Fibroblast of the aortic adventitia (primary cell): ENCODE results near the gene SERTAD3. TPM values are rescaled to one million over a fixed set of nuclear protein-coding genes. Genes with fewer than 3 reads are reported as not detected.
"Not testable (repeated sequence)": the region's sequence is repeated elsewhere in the genome, so short reads cannot be mapped to it uniquely, and the experiment has no call there.

Source experiments
- DNase-seq: peaks from one replicate; pipeline ENCODE4 v3.0.0-alpha.2; 2010; ENCODE audit warnings: low read depth
- H3K4me3 ChIP-seq: 2 replicates; pipeline ENCODE4 v1.5.1; 2011; ENCODE audit warnings: low read depth, mild to moderate bottlenecking, control low read depth, low read length, moderate library complexity
- CTCF ChIP-seq: IDR thresholded peaks from 2 replicates; pipeline ENCODE4 v1.5.1; 2011; ENCODE audit warnings: mild to moderate bottlenecking, low read length, control low read depth, inconsistent platforms; ENCODE audit not compliant: insufficient read depth
- total RNA-seq: library from RNA; depleted of rRNA; stranded (reverse); fragments of >200 nt; gene quantifications from 2 replicates; pipeline ENCODE4 v1.2.3, GENCODE V29; 2012; ENCODE audit warnings: low replicate concordance

Gene SERTAD3
- total RNA-seq, 1 donor: 24.4 TPM

DNA sequence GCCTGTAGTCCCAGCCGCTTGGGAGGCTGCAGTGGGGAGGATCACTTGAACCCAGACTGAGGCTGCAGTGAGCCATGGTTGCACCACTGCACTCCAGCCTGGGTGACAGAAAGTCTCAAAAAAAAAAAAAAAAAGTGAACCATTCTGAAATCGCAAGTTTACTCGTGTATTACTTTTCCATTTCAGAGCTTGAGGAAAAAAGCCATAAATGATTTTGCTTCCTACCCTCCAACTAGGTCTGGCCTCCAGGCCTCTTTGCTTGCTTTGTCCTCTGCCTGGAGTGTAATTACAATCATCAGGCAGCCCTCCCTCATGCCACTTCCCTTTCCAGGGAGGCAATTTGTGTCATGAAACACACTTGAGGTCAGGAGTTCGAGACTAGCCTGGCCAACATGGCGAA is 12.9 kb upstream of the SERTAD3 start:
- H3K4me3 ChIP-seq: no peak overlapping the region
- no peak for TF ChIP-seq CTCF
- DNase-seq: no peak

- not testable (repeated sequence) for H3K4me3 ChIP-seq, DNase-seq
These were observed 9.8 kb upstream of the SERTAD3 start for GRCh38 chr19:40453943-40454342.

DNA sequence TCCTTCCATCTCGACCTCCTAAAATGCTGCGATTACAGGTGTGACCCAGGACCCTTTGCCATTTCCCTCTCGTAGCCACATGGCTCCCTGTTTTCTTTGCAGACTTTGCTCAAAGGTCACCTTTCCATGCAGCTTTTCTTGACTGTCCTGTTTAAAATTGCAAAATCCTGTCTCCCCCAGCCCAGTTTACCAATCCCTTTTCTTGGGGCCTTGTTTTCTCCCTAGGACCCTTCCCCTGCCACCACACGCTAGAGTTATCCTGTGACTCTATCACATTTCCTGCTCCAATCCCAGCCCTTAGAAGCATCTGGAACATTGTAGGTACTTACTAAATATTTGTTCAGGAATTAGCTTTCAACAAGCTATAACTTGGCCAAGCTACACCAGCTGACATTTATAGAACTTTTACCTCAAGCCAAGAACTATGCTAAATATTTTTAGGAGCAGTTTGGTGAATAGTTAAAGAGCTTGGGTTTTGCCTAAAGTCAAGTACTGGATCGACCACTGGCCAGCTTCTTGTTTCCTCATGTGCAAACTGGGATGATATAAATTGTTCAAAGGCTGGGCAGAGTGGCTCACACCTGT is 9.1 kb upstream of the SERTAD3 start:
- TF ChIP-seq CTCF: no peak
- no peak overlapping the region for H3K4me3 ChIP-seq
- no peak for DNase-seq

GRCh38 chr19:40452016-40452415 is 7.9 kb upstream of the SERTAD3 start:
- no peak for DNase-seq
- no peak overlapping the region for H3K4me3 ChIP-seq

DNA sequence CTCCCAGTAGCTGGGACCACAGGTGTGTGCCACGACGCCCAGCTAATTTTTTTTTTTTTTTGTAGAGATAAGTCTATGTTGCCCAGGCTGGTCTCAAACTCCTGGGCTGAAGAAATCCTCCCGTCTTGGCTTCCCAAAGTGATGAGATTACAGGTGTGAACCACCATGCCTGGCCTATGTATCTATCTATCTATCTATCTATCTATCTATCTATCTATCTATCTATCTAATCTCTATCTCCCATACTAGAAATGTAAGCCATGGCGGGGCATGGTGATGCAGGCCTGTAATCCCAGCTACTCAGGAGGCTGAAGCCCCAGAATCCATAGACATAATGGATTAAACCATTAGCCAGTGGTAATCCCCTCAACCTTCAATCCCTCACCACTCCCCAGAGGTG is 6.5 kb upstream of the SERTAD3 start:
- no peak overlapping the region for H3K4me3 ChIP-seq

More at GRCh38 chr19:40452016-40452415, 7.9 kb upstream of the SERTAD3 start:
- no peak for TF ChIP-seq CTCF

GRCh38 chr19:40449506-40449905 is 5.4 kb upstream of the SERTAD3 start:
- no peak overlapping the region for H3K4me3 ChIP-seq
- TF ChIP-seq CTCF: no peak
- DNase-seq: no peak

More for the DNA sequence above, 6.5 kb upstream of the SERTAD3 start:
- TF ChIP-seq CTCF: no peak
- no peak for DNase-seq

DNA sequence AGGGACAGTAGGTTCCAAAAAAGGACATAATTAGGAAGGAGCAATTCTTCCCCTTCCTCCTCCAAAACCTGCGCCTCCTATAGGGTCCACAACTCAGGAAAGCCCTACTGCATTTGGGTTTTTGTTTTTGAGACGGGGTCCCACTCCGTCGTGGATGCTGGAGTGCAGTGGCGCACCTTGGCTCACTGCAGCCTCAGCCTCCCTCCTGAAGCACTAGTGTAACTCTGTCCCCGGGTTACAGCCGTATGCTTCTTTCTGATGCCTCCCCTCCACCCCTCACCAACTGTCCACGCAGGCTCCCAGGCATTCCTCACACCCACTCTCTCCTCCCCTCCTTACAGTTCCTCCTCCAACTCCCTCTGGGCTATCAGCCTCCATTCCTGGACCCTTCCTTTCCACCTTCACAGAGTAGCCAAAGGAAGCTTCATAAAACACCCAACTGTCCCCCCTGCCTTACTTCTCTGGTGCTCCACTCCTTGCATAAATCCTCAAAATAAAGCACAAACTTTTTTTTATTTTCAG is 2.2 kb upstream of the SERTAD3 start:
- no peak for DNase-seq
- H3K4me3 ChIP-seq: no peak overlapping the region
- TF ChIP-seq CTCF: no peak
